Stimulated activated CD4-positive, alpha-beta T cell treated with anti-CD3 and anti-CD28 coated beads, Interleukin-12 subunit alpha, Interleukin-12 subunit beta, amount 100 ng/mL, for 48 hours (primary cell): Measurements from ENCODE around the gene ACADM.
"Not testable (repeated sequence)": the region's sequence is repeated elsewhere in the genome, so short reads cannot be mapped to it uniquely, and the experiment has no call there.

Experiments
- DNase-seq, 3 donors: peaks; one replicate each; pipeline ENCODE4 v3.0.0-alpha.2; 2020; ENCODE audit warnings: low read depth in 2 of 3, low spot score in 1 of 3

ACADM gene

GRCh38 chr1:75733661-75734060 is 9.2 kb downstream of the ACADM start:
- no peak for DNase-seq

GRCh38 chr1:75736016-75736415 is 11.5 kb downstream of the ACADM start:
- DNase-seq: no peak

- DNase-seq: no peak
Measured at GRCh38 chr1:75742047-75742625, 17.6 kb downstream of the ACADM start.

GRCh38 chr1:75745276-75745675 is 20.8 kb downstream of the ACADM start:
- no peak for DNase-seq

- not testable (repeated sequence) for DNase-seq
Measured at GRCh38 chr1:75757210-75757609, 32.7 kb downstream of the ACADM start.

GRCh38 chr1:75758543-75758942 is 34.0 kb downstream of the ACADM start:
- DNase-seq: not testable (repeated sequence)

GRCh38 chr1:75764057-75764655 is 39.6 kb downstream of the ACADM start:
- DNase-seq: no peak

GRCh38 chr1:75765697-75766355 is 41.3 kb downstream of the ACADM start:
- no peak for DNase-seq

GRCh38 chr1:75768016-75768415 is 43.5 kb downstream of the ACADM start:
- no peak for DNase-seq

GRCh38 chr1:75770761-75771160 is 46.3 kb downstream of the ACADM start:
- no peak for DNase-seq

- DNase-seq: no peak
Measured at GRCh38 chr1:75771978-75772377, 47.5 kb downstream of the ACADM start.

- not testable (repeated sequence) for DNase-seq
Measured at GRCh38 chr1:75777812-75778211, 53.3 kb downstream of the ACADM start.

- not testable (repeated sequence) for DNase-seq
Measured at GRCh38 chr1:75778694-75779093, 54.2 kb downstream of the ACADM start.

- not testable (repeated sequence) for DNase-seq
Measured at GRCh38 chr1:75780183-75780582, 55.7 kb downstream of the ACADM start.

GRCh38 chr1:75783920-75784319 is 59.4 kb downstream of the ACADM start:
- not testable (repeated sequence) for DNase-seq

- DNase-seq: no peak
Measured at GRCh38 chr1:75785320-75785982, 60.9 kb downstream of the ACADM start.

GRCh38 chr1:75785983-75786853 is 61.7 kb downstream of the ACADM start, which contains the start of gene RABGGTB:
Gene RABGGTB (plus strand): TSS chr1:75786256. CDS start chr1:75786272, 16 bp downstream.
- peak; percentile 88 to 94 (median 92) for DNase-seq

GRCh38 chr1:75786901-75787493 is 62.5 kb downstream of the ACADM start:
- no peak for DNase-seq

- no peak for DNase-seq
Measured at GRCh38 chr1:75787524-75787923, 63.0 kb downstream of the ACADM start.

GRCh38 chr1:75789988-75790387 is 65.5 kb downstream of the ACADM start:
- DNase-seq: no peak

GRCh38 chr1:75791022-75791421 is 66.5 kb downstream of the ACADM start:
- no peak for DNase-seq
